ENCODE results near the gene PLBD2. TPM values are rescaled to one million over a fixed set of nuclear protein-coding genes. Genes with fewer than 3 reads are reported as not detected.
A peak's percentile ranks its signal among the peaks of the same experiment; 100 is the strongest.
"Not testable (repeated sequence)": the region's sequence is repeated elsewhere in the genome, so short reads cannot be mapped to it uniquely, and the experiment has no call there.

PLBD2 gene
- total RNA-seq, 1 donor from 2014 or later = 9.9 TPM

GRCh38 chr12:113334786-113335539 is 23.4 kb upstream of the PLBD2 start, which contains the start of gene SLC8B1:
Gene SLC8B1 (minus strand): TSS chr12:113335109. CDS start chr12:113332878, 2,231 bp downstream.
- peak; percentile 79 to 85 for DNase-seq (ENCODE audit: low read depth in 2 of 2)

- no peak for DNase-seq (ENCODE audit: low read depth in 2 of 2)
Measured at GRCh38 chr12:113339540-113339939, 18.8 kb upstream of the PLBD2 start.

DNA sequence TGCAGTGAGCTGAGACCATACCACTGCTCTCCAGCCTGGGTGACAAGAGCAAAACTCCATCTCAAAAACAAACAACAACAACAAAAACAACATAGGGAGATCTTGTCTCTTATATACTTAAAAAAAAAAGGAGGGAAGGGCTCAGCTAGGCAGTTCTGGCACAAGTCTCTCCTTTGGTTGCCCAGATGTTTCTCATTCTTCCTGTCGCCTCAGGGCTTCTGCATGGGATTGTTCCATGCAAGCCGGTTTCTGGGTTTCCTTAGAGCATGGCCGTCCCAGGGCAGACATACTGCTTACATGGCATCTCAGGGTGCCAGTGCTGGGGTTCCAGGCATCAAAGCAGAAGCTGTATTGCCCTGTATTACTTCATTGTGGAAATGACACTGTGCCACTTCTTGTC is 18.3 kb upstream of the PLBD2 start:
- DNase-seq (ENCODE audit: low read depth in 2 of 2) = no peak

- no peak for DNase-seq (ENCODE audit: low read depth in 2 of 2)
Measured at GRCh38 chr12:113341535-113341934, 16.9 kb upstream of the PLBD2 start.

DNA sequence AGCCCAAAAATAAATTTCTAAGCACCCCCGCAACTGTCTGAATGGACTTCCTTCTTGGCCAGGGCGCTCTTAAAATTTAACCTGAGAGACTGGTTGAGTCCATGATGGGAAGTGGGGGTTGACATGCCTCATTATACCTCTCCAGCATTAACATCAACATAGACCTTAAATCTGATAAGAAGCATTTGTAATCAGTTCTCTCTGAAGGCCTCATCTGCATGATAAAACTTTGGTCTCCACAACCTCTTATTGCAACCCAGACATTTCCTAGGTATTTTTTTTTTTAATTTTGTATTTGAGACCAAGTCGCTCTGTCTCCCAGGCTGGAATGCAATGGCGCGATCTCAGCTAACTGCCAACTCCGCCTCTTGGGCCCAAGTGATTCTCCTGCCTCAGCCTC is 13.1 kb upstream of the PLBD2 start:
- no peak for DNase-seq (ENCODE audit: low read depth in 2 of 2)

GRCh38 chr12:113346353-113346752 is 12.0 kb upstream of the PLBD2 start:
- no peak for DNase-seq (ENCODE audit: low read depth in 2 of 2)

- no peak for DNase-seq (ENCODE audit: low read depth in 2 of 2)
Measured at GRCh38 chr12:113347107-113347506, 11.3 kb upstream of the PLBD2 start.

DNA sequence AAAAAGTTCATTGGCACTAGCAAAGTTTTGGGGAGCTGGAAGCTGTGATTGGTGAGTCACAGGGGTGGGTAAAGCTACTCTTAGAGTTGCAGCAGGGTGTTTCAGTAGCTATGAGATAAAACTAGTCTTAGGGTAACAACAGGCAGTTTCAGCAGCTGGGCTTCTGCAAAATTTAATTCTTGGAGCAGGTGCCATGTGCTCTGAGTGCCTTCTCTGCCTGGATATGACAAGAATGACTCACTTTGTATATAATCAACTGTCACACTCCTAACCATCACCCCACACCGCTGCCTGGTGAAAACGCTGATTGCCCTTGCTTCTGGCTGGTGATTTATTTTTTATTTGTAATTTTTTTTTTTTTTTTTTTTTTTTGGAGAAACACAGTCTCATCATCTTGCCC is 10.5 kb upstream of the PLBD2 start:
- no peak for DNase-seq (ENCODE audit: low read depth in 2 of 2)

DNA sequence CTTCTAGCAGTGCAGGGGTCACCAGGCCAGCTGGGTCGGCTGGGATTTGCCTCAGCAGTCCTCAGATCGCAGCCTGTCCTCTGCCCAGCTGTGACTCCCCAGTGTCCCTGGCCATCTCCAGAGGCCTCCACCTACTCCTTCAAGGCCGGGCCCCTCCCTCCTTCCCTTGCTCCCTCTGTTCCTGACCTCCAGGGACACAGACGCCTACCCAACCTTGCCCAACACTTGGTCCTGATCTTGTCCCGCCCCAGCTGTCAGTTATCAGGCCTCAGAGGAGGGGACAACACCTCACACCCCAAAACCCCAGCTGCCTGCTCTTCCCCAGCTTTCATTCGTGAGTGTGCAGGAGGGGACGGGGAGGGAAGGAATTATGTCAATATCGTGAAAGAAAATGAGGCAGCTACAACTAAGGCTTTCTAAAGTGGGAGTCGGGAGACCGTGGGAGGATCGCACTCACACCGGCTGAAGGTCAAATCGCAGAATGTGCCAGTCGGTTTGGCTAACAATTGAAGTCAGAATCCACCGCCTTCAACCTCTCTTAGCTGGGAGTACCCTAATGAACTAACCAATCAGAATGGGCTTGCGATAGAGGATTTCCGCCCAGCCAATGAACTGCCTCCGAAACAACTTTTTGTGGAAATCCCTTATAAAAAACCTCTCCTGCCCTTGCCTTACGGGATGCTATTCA is 9.4 kb upstream of the PLBD2 start:
- no peak for DNase-seq (ENCODE audit: low read depth in 2 of 2)

GRCh38 chr12:113351089-113351488 is 7.3 kb upstream of the PLBD2 start:
- DNase-seq (ENCODE audit: low read depth in 2 of 2) = no peak

DNA sequence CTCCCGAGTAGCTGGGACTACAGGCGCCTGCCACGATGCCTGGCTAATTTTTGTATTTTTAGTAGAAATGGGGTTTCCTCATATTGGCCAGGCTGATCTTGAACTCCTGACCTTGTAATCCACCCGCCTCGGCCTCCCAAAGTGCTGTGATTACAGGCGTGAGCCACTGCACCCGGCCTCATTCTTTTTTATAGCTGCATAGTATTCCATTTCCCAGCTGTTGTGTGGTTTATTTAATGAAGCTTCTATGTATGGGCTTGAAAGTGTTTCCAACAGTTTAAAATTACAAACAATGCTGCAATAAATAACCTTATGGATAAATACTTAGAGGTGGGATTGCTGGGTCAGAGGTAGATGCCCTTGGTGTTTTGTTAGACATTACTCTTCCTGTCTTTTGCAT is 4.2 kb upstream of the PLBD2 start:
- DNase-seq (ENCODE audit: low read depth in 2 of 2) = not testable (repeated sequence)

- DNase-seq (ENCODE audit: low read depth in 2 of 2) = no peak
Measured at GRCh38 chr12:113359133-113359938, 949 bp downstream of the PLBD2 start.

DNA sequence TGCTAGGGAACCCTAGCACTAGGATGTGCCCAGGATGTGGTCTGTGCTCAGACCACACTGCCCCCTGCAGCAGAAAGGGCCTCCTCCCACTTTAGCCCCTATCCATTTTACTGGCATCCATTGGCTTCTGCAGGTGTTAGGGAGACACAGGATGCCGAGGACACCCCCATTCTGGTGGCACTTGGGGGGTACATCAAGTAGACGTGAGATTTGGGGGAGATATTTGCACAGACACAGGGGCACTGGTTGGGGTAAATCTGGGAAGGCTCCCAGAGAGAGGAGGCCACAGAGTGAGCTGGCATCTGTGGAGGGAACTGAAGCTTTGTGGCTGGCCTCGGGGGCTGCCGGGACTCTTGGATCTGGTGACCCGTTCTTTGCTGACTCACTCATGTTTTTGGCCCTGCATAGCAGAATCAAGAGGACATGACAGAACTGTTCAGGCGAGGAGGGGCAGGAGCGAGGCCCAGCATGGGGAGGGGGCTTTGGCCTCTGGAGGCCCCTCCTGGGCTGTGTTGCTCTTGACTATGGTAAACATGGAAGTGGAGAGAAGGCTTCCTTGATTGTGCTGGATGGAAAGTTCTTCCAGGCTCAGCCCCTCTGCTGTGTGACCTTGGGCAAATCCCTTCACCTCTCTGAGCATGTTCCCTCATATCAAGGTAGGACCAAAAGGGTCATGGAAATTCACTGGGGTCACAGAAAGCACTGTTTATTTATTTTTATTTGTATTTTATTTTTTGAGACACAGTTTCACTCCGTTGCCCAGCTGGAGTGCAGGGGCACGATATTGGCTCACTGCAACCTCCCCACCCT is 1.8 kb downstream of the PLBD2 start:
- no peak for DNase-seq (ENCODE audit: low read depth in 2 of 2)

GRCh38 chr12:113361574-113362370 is 3.4 kb downstream of the PLBD2 start:
- DNase-seq (ENCODE audit: low read depth in 2 of 2) = no peak

DNA sequence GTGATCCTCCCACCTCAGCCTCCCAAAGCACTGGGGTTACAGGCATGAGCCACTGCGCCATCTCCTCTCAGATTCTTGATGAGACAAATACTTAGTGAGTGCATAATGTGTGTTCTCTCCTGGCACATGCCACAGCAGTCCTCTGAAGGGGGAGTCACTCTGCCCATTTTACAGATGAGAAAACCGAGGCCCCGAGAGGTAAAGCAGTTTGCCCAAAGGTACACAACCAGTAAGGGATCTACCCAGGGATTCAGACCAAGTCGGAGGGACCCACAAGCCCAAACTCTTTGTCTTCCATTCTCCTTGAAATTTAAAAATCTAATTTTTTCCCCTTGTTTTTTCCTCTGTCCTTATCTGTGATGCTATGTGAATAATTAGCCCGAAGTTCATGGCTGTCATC is 6.3 kb downstream of the PLBD2 start:
- no peak for DNase-seq (ENCODE audit: low read depth in 2 of 2)

DNA sequence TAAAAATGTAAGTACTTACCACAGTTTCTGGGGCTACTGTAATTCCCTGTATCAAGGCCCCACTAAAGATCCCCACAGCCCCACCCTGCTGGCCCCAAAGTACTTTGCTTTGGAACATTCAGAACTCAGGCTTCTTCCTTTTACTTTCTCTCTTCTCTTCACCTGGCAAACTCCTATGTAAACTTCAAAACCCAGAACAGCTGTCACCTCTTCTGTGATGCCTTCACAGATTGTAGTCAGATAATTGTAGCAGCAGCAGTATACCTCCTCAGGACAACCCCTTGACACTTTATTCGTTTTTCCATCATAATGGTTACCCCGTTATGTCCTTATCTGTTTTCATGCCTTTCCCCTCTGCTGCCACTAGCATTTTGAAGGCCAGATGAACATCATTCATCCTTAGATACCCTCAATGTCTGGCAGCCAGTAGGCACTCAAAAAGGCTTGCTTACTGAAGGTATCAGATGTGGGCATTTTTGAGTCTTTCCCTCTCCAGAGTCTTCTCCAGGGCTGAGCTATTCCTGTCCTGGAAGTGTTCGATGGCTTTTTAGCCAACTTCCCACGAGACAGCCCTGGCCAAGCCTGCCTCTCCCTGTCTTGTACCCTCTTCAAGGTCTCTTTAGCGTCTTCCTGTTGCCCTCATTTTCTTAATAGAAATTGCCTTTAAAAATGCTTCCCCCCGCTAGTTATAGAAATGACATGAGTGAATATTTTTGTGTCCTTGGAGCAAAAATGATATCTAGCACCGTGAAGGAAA is 7.4 kb downstream of the PLBD2 start:
- no peak for DNase-seq (ENCODE audit: low read depth in 2 of 2)

GRCh38 chr12:113366827-113367226 is 8.4 kb downstream of the PLBD2 start:
- DNase-seq (ENCODE audit: low read depth in 2 of 2) = no peak

DNA sequence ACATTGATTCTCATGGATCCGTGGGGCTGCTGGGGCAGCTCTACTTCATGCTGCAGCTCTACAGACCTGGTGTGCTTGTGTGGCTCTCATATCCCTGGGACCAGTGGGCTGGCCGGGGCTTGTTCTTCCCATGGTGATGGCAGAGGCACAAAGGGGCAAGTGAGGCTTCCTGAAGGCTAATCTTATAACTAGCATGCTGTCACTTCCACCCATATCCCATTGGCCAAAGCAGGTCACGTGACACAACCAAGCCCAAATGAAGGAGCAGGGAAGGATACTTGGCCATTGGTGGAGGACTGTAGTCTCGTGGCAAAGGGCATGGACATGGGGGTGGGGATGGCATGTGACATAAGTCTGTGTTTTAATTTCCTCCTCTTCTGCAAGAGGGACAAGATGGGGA is 9.9 kb downstream of the PLBD2 start:
- DNase-seq (ENCODE audit: low read depth in 2 of 2) = no peak

GRCh38 chr12:113369391-113369985 is 11.1 kb downstream of the PLBD2 start:
- DNase-seq (ENCODE audit: low read depth in 2 of 2) = no peak

All from lung microvascular endothelial cell (primary cell).